ENCODE data around the gene TAGLN. TPM values are rescaled to one million over a fixed set of nuclear protein-coding genes. Genes with fewer than 3 reads are reported as not detected.

Gene TAGLN
- polyA plus RNA-seq, 1 of the 3 experiments (the other 2 are of a cell fraction): 519 TPM

DNA sequence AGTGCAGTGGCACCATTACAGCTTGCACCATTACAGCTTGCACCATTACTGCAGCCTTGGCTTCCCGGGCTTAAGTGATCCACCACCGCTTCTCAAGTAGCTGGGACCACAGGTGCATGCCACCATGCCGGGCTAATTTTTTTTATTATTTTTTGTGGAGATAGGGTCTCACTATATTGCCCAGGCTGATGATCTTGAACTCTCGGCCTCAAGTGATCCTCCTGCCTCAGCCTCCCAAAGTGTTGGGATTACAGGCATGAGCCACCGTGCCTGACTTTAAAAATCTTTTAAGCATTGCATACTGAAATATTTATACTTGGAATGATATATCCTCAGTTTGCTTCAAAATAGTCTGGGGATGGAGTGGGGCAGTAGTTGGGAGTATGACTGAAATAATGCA lies 44.7 kb upstream of the TAGLN start (continued):
- TF ChIP-seq, protein P1, sequence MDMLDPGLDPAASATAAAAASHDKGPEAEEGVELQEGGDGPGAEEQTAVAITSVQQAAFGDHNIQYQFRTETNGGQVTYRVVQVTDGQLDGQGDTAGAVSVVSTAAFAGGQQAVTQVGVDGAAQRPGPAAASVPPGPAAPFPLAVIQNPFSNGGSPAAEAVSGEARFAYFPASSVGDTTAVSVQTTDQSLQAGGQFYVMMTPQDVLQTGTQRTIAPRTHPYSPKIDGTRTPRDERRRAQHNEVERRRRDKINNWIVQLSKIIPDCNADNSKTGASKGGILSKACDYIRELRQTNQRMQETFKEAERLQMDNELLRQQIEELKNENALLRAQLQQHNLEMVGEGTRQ (IDR thresholded peaks at IDR 0.05; ENCODE audit: borderline replicate concordance, low read depth, low read length): no peak
- TF ChIP-seq GATA2 (CRISPR knock-in tag; IDR thresholded peaks at IDR 0.05): no peak
- no peak for TF ChIP-seq RFX5 (IDR thresholded peaks at IDR 0.05; ENCODE audit: low read length)
- TF ChIP-seq RXRA (IDR thresholded peaks at IDR 0.05; ENCODE audit: borderline replicate concordance, low read depth): no peak
- TF ChIP-seq, protein P2, sequence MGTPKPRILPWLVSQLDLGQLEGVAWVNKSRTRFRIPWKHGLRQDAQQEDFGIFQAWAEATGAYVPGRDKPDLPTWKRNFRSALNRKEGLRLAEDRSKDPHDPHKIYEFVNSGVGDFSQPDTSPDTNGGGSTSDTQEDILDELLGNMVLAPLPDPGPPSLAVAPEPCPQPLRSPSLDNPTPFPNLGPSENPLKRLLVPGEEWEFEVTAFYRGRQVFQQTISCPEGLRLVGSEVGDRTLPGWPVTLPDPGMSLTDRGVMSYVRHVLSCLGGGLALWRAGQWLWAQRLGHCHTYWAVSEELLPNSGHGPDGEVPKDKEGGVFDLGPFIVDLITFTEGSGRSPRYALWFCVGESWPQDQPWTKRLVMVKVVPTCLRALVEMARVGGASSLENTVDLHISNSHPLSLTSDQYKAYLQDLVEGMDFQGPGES (IDR thresholded peaks at IDR 0.05; ENCODE audit: low read depth, low read length): no peak
- TF ChIP-seq YY1 (IDR thresholded peaks at IDR 0.05; ENCODE audit: low read depth): no peak
- no peak for TF ChIP-seq SMC3 (IDR thresholded peaks at IDR 0.05; ENCODE audit: low read depth, low read length)
- TF ChIP-seq SIN3A (IDR thresholded peaks at IDR 0.05; ENCODE audit: borderline replicate concordance, low read depth, low read length): no peak
- no peak for TF ChIP-seq MXI1 (IDR thresholded peaks at IDR 0.05; ENCODE audit: low read depth, low read length)
- no peak for TF ChIP-seq MEF2A (IDR thresholded peaks at IDR 0.05; ENCODE audit: borderline replicate concordance, low read depth)

DNA sequence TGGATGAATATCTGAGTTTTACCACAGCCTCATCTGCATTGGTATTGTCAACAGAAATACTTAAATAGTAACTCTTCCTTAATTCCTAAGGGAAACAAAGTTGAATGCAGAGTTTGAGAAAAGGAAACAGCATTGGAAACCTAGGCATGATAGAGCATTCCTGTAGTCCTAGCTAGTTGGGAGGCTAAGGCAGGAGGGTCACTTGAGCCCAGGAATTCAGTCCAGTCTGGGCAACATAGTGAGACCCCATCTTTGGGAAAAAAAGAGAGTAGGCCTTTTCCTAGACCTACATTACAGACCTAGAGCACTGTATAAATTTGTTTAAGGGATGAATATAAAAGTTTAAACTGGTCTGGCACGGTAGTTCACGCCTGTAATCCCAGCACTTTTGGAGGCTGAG lies 41.7 kb upstream of the TAGLN start:
- POLR2A ChIA-PET: no interaction called here

DNA sequence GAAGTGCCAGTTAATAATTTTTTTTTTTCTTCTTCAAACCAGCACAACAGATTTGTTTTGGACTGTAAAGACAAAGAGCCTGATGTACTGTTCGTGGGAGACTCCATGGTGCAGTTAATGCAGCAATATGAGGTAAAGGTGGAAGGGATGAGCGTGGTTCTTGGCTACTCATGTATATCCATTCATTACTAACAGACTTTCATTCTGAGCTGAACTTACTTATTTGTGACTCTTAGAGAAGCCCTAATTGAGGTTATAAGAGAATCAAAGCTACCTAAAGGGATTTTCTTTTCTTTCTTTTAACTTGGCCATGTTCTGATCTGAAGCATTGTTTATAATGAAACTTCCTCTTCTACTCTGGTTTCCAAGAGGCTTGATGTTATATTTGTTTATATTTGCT lies 39.3 kb upstream of the TAGLN start:
- peaks cover 99% of the 10 kb centered on the region for H3K79me2 ChIP-seq (ENCODE audit: insufficient read depth)
- POLR2A ChIA-PET: no interaction called here
- H4K20me1 ChIP-seq (ENCODE audit: insufficient read depth): peaks cover 69% of the 10 kb centered on the region
- H3K9me2 ChIP-seq: no peaks in the 10 kb centered on the region
- H3K9ac ChIP-seq: no peak overlapping the region
- H2AFZ ChIP-seq (ENCODE audit: low read depth): no peak overlapping the region
- CTCF ChIA-PET: interaction anchor here (0.9 to 1.6 kb wide), 3 partner anchors 54 to 72 kb away, joined by 3 to 5 read pairs (median 3); partner anchors contain the start of gene PCSK7
- H3K27ac ChIP-seq (ENCODE audit: low read depth in 2 of 2, low read length in 1 of 2): no peak overlapping the region
- WGBS (ENCODE audit: low lambda C conversion rate): 97% methylated on average over 2 of the region's 2 CpGs
- peaks cover 10% of the 10 kb centered on the region for H3F3A ChIP-seq (replicated peaks; ENCODE audit: insufficient read depth)
- no peaks in the 10 kb centered on the region for H3K27me3 ChIP-seq (ENCODE audit: insufficient read depth)
- H3K9me3 ChIP-seq: no peaks in the 10 kb centered on the region
- no peak overlapping the region for H3K4me3 ChIP-seq (ENCODE audit: low read depth in 2 of 2, low read length in 1 of 2)
- H3K4me2 ChIP-seq: no peak overlapping the region
- DNase-seq: no peak
- H3K36me3 ChIP-seq (replicated peaks in 1 of 2; ENCODE audit: control insufficient read depth in 1 of 2, insufficient read depth in 2 of 2, low read length in 1 of 2): peaks cover 24 to 71% of the 10 kb centered on the region in 2 experiments
- H3K4me1 ChIP-seq (ENCODE audit: control insufficient read depth in 1 of 2, insufficient read depth in 2 of 2, low read depth in 1 of 2, low read length in 1 of 2): peaks cover 0 to 3% of the 10 kb centered on the region in 2 experiments; a peak in 2 of 4 replicates
- TF ChIP-seq RAD21 (IDR thresholded peaks at IDR 0.05; ENCODE audit: low read length) (no peak), SMC3 (IDR thresholded peaks at IDR 0.05; ENCODE audit: low read depth, low read length) (no peak), YY1 (IDR thresholded peaks at IDR 0.05; ENCODE audit: low read depth) (no peak), ELF1 (IDR thresholded peaks at IDR 0.05) (no peak), TAF1 (IDR thresholded peaks at IDR 0.05; ENCODE audit: borderline replicate concordance, low read depth, low read length) (no peak), MEF2A (IDR thresholded peaks at IDR 0.05; ENCODE audit: borderline replicate concordance, low read depth) (no peak), NRF1 (IDR thresholded peaks at IDR 0.05; ENCODE audit: low read depth, low read length) (no peak), RCOR1 (IDR thresholded peaks at IDR 0.05; ENCODE audit: low read length) (no peak)
- TF ChIP-seq, protein P3, sequence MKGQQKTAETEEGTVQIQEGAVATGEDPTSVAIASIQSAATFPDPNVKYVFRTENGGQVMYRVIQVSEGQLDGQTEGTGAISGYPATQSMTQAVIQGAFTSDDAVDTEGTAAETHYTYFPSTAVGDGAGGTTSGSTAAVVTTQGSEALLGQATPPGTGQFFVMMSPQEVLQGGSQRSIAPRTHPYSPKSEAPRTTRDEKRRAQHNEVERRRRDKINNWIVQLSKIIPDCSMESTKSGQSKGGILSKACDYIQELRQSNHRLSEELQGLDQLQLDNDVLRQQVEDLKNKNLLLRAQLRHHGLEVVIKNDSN (IDR thresholded peaks at IDR 0.05; ENCODE audit: borderline replicate concordance, low read depth): no peak
- TF ChIP-seq, protein P4, sequence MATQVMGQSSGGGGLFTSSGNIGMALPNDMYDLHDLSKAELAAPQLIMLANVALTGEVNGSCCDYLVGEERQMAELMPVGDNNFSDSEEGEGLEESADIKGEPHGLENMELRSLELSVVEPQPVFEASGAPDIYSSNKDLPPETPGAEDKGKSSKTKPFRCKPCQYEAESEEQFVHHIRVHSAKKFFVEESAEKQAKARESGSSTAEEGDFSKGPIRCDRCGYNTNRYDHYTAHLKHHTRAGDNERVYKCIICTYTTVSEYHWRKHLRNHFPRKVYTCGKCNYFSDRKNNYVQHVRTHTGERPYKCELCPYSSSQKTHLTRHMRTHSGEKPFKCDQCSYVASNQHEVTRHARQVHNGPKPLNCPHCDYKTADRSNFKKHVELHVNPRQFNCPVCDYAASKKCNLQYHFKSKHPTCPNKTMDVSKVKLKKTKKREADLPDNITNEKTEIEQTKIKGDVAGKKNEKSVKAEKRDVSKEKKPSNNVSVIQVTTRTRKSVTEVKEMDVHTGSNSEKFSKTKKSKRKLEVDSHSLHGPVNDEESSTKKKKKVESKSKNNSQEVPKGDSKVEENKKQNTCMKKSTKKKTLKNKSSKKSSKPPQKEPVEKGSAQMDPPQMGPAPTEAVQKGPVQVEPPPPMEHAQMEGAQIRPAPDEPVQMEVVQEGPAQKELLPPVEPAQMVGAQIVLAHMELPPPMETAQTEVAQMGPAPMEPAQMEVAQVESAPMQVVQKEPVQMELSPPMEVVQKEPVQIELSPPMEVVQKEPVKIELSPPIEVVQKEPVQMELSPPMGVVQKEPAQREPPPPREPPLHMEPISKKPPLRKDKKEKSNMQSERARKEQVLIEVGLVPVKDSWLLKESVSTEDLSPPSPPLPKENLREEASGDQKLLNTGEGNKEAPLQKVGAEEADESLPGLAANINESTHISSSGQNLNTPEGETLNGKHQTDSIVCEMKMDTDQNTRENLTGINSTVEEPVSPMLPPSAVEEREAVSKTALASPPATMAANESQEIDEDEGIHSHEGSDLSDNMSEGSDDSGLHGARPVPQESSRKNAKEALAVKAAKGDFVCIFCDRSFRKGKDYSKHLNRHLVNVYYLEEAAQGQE (IDR thresholded peaks at IDR 0.05; ENCODE audit: low read depth, low read length): no peak
- TF ChIP-seq, protein P5, sequence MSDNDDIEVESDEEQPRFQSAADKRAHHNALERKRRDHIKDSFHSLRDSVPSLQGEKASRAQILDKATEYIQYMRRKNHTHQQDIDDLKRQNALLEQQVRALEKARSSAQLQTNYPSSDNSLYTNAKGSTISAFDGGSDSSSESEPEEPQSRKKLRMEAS (IDR thresholded peaks at IDR 0.05; ENCODE audit: low read depth): no peak

More for the DNA sequence above, 41.7 kb upstream of the TAGLN start:
- DNase-seq: no peak
- no peaks in the 10 kb centered on the region for H3K9me3 ChIP-seq
- H3K4me1 ChIP-seq (ENCODE audit: control insufficient read depth in 1 of 2, insufficient read depth in 2 of 2, low read depth in 1 of 2, low read length in 1 of 2): peaks cover 0 to 3% of the 10 kb centered on the region in 2 experiments; a peak in 2 of 4 replicates
- no peak overlapping the region for H3K4me2 ChIP-seq
- no peak overlapping the region for H3K27ac ChIP-seq (ENCODE audit: low read depth in 2 of 2, low read length in 1 of 2)
- no peak overlapping the region for H3K4me3 ChIP-seq (ENCODE audit: low read depth in 2 of 2, low read length in 1 of 2)
- no peaks in the 10 kb centered on the region for H3K27me3 ChIP-seq (ENCODE audit: insufficient read depth)
- H3K36me3 ChIP-seq (replicated peaks in 1 of 2; ENCODE audit: control insufficient read depth in 1 of 2, insufficient read depth in 2 of 2, low read length in 1 of 2): peaks cover 13 to 69% of the 10 kb centered on the region in 2 experiments
- WGBS (ENCODE audit: low lambda C conversion rate): 83% methylated on average over 1 of the region's 2 CpGs
- peaks cover 100% of the 10 kb centered on the region for H3K79me2 ChIP-seq (ENCODE audit: insufficient read depth)
- no peaks in the 10 kb centered on the region for H3K9me2 ChIP-seq
- CTCF ChIA-PET: no interaction called here
- peaks cover 5% of the 10 kb centered on the region for H3F3A ChIP-seq (replicated peaks; ENCODE audit: insufficient read depth)
- no peak overlapping the region for H2AFZ ChIP-seq (ENCODE audit: low read depth)
- no peak overlapping the region for H3K9ac ChIP-seq
- peaks cover 92% of the 10 kb centered on the region for H4K20me1 ChIP-seq (ENCODE audit: insufficient read depth)
- no peak for TF ChIP-seq CHD2 (IDR thresholded peaks at IDR 0.05; ENCODE audit: low read length, partially characterized antibody)
- TF ChIP-seq RCOR1 (IDR thresholded peaks at IDR 0.05; ENCODE audit: low read length): no peak
- no peak for TF ChIP-seq FOXM1 (IDR thresholded peaks at IDR 0.05; ENCODE audit: low read depth)
- no peak for TF ChIP-seq EZH2phosphoT487 (IDR thresholded peaks at IDR 0.05; ENCODE audit: borderline replicate concordance, low read depth)
